Subcutaneous abdominal adipose tissue (tissue), 5 donors: Measurements from ENCODE around the gene NKRF.

Experiments used
- H3K27ac ChIP-seq: one replicate; pipeline ENCODE4 v1.7.0; 2013; ENCODE audit warnings: low read depth, mild to moderate bottlenecking, inconsistent platforms, low read length, moderate library complexity
- H3K27me3 ChIP-seq, 5 donors: one replicate each; pipeline ENCODE4 v1.7.0; 2013; ENCODE audit warnings: low read length in 5 of 5, inconsistent platforms in 1 of 5; ENCODE audit not compliant: control insufficient read depth in 5 of 5, insufficient read depth in 4 of 5
- H3K36me3 ChIP-seq, 5 donors: one replicate each; pipeline ENCODE4 v1.7.0; 2013; ENCODE audit warnings: low read length in 5 of 5; ENCODE audit not compliant: control insufficient read depth in 5 of 5, insufficient read depth in 5 of 5
- H3K4me1 ChIP-seq, 5 donors: one replicate each; pipeline ENCODE4 v1.7.0; 2013; ENCODE audit warnings: low read length in 5 of 5, mild to moderate bottlenecking in 3 of 5, moderate library complexity in 1 of 5; ENCODE audit not compliant: control insufficient read depth in 5 of 5, insufficient read depth in 5 of 5
- H3K4me3 ChIP-seq, 5 donors: one replicate each; pipeline ENCODE4 v1.7.0; 2013; ENCODE audit warnings: low read length in 5 of 5, low read depth in 1 of 5
- H3K9ac ChIP-seq, 5 donors: one replicate each; pipeline ENCODE4 v1.7.0; 2013; ENCODE audit warnings: low read length in 5 of 5, mild to moderate bottlenecking in 4 of 5, moderate library complexity in 3 of 5
- H3K9me3 ChIP-seq, 5 donors: one replicate each; pipeline ENCODE4 v1.7.0; 2013; ENCODE audit warnings: low read length in 5 of 5; ENCODE audit not compliant: control insufficient read depth in 5 of 5
- donor health status: healthy.
- donor health status: healthy.
- donor health status: healthy.
- donor health status: healthy.
- donor health status: healthy.

The NKRF gene

DNA sequence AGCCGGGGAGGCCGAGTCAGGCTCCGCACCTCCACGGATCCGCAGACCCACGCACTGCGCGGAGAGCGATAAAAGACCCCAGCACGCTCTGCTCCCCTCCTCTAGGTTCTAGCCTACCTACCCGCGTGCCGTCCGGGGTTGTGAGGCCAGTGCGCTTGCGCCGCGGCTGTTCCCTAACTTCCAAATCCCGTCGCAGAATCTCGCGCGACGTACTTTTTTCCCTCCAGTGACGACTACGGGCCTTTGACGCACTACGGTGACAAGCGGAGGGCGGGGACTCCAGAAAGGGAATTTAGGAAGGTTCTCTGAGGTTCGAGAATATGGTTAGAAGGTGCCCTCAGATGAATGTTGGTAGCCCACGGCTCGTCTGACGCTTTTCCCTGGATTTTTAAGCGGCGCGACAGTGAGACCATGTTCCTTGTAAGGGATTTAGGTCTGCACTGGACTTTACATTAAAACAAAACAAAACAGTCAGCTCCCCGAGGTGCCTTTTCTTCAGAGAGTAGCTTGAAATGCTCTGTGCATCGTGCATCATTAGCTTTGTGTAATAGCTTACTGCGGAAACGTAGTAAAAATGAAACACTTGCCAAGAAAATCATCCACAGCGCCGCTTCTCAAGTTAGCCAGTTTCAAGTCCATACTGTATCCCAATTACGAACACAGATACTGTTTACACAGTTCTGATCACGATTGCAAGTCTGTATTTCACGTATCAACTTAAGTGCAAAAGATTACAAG is at the start of gene NKRF:
NKRF (minus strand) TSS at position 145 of the 738 bp plus-strand sequence.
- Histone ChIP-seq H3K27me3 (peaks cover 0 to 2% (median 0%) of the 10 kb centered on the region in 5 donors), H3K27ac (peak within 1 kb of the TSS; percentile 92), H3K9ac (peak within 1 kb of the TSS; percentile 40 to 86 (median 81)), H3K9me3 (no peaks in the 10 kb centered on the region), H3K4me1 (peaks cover 0 to 15% (median 8%) of the 10 kb centered on the region in 5 donors), H3K36me3 (peaks cover 0 to 2% (median 0%) of the 10 kb centered on the region in 5 donors), H3K4me3 (peak within 1 kb of the TSS; percentile 61 to 90 (median 82))

- H3K36me3 ChIP-seq, result peaks cover 0 to 8% (median 0%) of the 10 kb centered on the region in 5 donors
- no peak overlapping the region for H3K27ac ChIP-seq
- no peak overlapping the region for H3K9ac ChIP-seq
Observed at GRCh38 chrX:119655125-119655524, 48.9 kb upstream of the NKRF start.

GRCh38 chrX:119654112-119654531 is 47.9 kb upstream of the NKRF start:
- Histone ChIP-seq H3K27me3 (peaks cover 0 to 10% (median 4%) of the 10 kb centered on the region in 5 donors), H3K4me3 (no peak overlapping the region), H3K27ac (no peak overlapping the region), H3K36me3 (peaks cover 0 to 10% (median 0%) of the 10 kb centered on the region in 5 donors), H3K4me1 (peaks cover 0 to 2% (median 0%) of the 10 kb centered on the region in 5 donors), H3K9me3 (no peaks in the 10 kb centered on the region), H3K9ac (no peak overlapping the region)

More at GRCh38 chrX:119655125-119655524, 48.9 kb upstream of the NKRF start:
- Histone ChIP-seq H3K9me3 (no peaks in the 10 kb centered on the region), H3K4me3 (no peak overlapping the region), H3K27me3 (peaks cover 0 to 10% (median 4%) of the 10 kb centered on the region in 5 donors), H3K4me1 (peaks cover 0 to 2% (median 0%) of the 10 kb centered on the region in 5 donors)

- H3K27ac ChIP-seq, result no peak overlapping the region
- H3K27me3 ChIP-seq, result peaks cover 0 to 4% (median 0%) of the 10 kb centered on the region in 5 donors
- H3K36me3 ChIP-seq, result peaks cover 0 to 10% (median 3%) of the 10 kb centered on the region in 5 donors
- no peak overlapping the region for H3K9ac ChIP-seq
- H3K9me3 ChIP-seq, result no peaks in the 10 kb centered on the region
- no peak overlapping the region for H3K4me3 ChIP-seq
- no peaks in the 10 kb centered on the region for H3K4me1 ChIP-seq
Observed at GRCh38 chrX:119648421-119648775, 42.2 kb upstream of the NKRF start.

GRCh38 chrX:119647552-119648420 is 41.6 kb upstream of the NKRF start:
- H3K36me3 ChIP-seq, result peaks cover 0 to 9% (median 3%) of the 10 kb centered on the region in 5 donors
- peaks cover 0 to 4% (median 0%) of the 10 kb centered on the region in 5 donors for H3K27me3 ChIP-seq
- no peak overlapping the region for H3K4me3 ChIP-seq
- H3K4me1 ChIP-seq, result no peaks in the 10 kb centered on the region
- no peak overlapping the region for H3K27ac ChIP-seq
- no peaks in the 10 kb centered on the region for H3K9me3 ChIP-seq
- no peak overlapping the region for H3K9ac ChIP-seq

- H3K36me3 ChIP-seq, result peaks cover 0 to 5% (median 2%) of the 10 kb centered on the region in 5 donors
- H3K27ac ChIP-seq, result no peak overlapping the region
- H3K9ac ChIP-seq, result no peak overlapping the region
- peaks cover 0 to 4% (median 0%) of the 10 kb centered on the region in 5 donors for H3K27me3 ChIP-seq
- no peaks in the 10 kb centered on the region for H3K9me3 ChIP-seq
- no peak overlapping the region for H3K4me3 ChIP-seq
- H3K4me1 ChIP-seq, result no peaks in the 10 kb centered on the region
Observed at GRCh38 chrX:119647089-119647488, 40.9 kb upstream of the NKRF start.

DNA sequence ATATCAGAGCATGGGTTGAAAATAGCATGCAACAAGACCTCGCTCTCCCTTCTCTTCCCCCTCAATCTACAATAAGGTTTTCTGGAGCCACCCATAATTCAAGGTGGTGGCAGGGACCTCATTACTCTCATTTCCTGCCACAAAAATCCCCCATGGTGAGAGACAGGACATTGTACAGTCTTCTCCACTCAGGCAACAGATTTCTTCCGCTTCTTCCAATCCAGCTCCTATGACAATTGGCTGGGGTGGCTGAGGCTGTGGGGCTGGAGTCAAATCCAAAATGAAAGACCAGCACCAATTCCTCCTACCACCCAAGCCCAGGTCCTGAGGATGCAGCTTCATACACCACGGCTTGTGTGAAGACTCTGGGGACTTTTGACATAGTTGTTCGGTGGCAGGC is 40.3 kb upstream of the NKRF start:
- H3K27me3 ChIP-seq, result peaks cover 0 to 6% (median 0%) of the 10 kb centered on the region in 5 donors
- peaks cover 0 to 5% (median 2%) of the 10 kb centered on the region in 5 donors for H3K36me3 ChIP-seq
- H3K27ac ChIP-seq, result no peak overlapping the region
- no peak overlapping the region for H3K9ac ChIP-seq
- H3K4me1 ChIP-seq, result no peaks in the 10 kb centered on the region
- H3K4me3 ChIP-seq, result no peak overlapping the region
- no peaks in the 10 kb centered on the region for H3K9me3 ChIP-seq

GRCh38 chrX:119643696-119644095 is 37.5 kb upstream of the NKRF start:
- H3K27ac ChIP-seq, result no peak overlapping the region
- H3K36me3 ChIP-seq, result peaks cover 0 to 5% (median 0%) of the 10 kb centered on the region in 5 donors
- H3K4me1 ChIP-seq, result peaks cover 0 to 7% (median 0%) of the 10 kb centered on the region in 5 donors
- no peak overlapping the region for H3K4me3 ChIP-seq
- H3K9ac ChIP-seq, result no peak overlapping the region
- no peaks in the 10 kb centered on the region for H3K9me3 ChIP-seq
- peaks cover 0 to 4% (median 2%) of the 10 kb centered on the region in 5 donors for H3K27me3 ChIP-seq

DNA sequence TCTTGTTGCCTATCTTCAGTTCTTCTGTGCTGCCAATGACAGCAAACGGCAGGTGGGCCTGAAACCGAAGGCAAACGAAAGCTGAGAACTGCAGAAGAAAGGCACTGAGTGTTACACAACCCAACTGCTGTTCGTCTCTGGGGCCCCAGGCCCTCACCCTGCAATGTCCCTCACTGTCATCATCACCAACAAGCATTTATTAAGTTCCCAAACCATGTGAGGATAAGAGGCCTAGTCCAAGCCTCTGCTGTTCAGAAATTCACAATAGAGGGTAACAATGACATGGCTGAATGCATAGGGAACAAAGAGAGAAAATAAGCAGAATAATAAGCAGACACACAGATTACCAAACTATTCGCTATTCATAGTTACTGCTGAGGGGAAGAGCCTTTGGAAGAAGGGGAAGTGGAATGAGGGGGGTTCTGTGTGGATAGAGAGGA is 34.5 kb upstream of the NKRF start:
- H3K4me1 ChIP-seq, result peaks cover 0 to 7% (median 0%) of the 10 kb centered on the region in 5 donors
- H3K9ac ChIP-seq, result no peak overlapping the region
- H3K9me3 ChIP-seq, result no peaks in the 10 kb centered on the region
- H3K4me3 ChIP-seq, result no peak overlapping the region
- H3K36me3 ChIP-seq, result peaks cover 0 to 16% (median 4%) of the 10 kb centered on the region in 5 donors
- peaks cover 0 to 13% (median 6%) of the 10 kb centered on the region in 5 donors for H3K27me3 ChIP-seq
- H3K27ac ChIP-seq, result no peak overlapping the region
